ENCODE data around the gene APOOL. TPM values are rescaled to one million over a fixed set of nuclear protein-coding genes. Genes with fewer than 3 reads are reported as not detected.

The APOOL gene
- total and polyA plus RNA-seq, 2 donors (not counting 3 experiments of a cell fraction or from before 2014, with no cell fraction given), result 3.4 to 17.4 TPM

DNA sequence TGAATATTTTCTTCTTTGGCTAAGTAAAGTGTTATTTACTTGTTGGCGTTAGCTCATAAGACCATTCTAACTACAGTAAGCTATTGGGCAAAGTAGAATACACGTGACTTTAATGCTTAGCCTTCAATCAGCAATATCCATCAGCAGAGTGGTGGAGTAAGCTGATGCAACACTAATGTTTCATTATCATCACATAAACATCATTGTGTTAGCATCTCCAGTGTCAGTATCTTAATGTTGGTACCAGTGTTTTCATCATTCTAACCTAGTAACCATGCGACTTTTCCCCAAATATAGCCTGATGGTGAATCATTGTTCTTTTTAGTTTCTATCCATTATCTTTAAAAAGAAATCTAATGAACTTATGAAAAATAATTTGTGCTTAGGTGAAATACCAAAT, 48.5 kb downstream of the APOOL start:
- ChIA-PET CTCF (interaction anchor here (1.0 to 2.7 kb wide), 5 partner anchors 32 to 1007 kb away, joined by 4 to 51 read pairs (median 22); no protein-coding TSS in a partner anchor), POLR2A (no interaction called here)
- Histone ChIP-seq H3K4me2 (ENCODE audit: insufficient read depth, low read length) (peak overlapping the region; percentile 51), H3K9me1 (replicated peaks; ENCODE audit: control insufficient read depth, extremely low read depth, insufficient read depth, low read length) (no peaks in the 10 kb centered on the region), H2AFZ (ENCODE audit: low read depth, low read length) (no peak overlapping the region), H3K9me3 (replicated peaks; ENCODE audit: control insufficient read depth, insufficient read depth, low read length) (no peaks in the 10 kb centered on the region), H3K79me2 (ENCODE audit: control insufficient read depth, insufficient read depth, low read length) (no peaks in the 10 kb centered on the region), H3K27ac (ENCODE audit: insufficient read depth, low read depth, low read length) (peak overlapping the region; percentile 29), H3K4me3 (replicated peaks in 1 of 3; ENCODE audit: insufficient read depth in 1 of 3, low read depth in 1 of 3, low read length in 3 of 3) (no peak overlapping the region), H4K20me1 (replicated peaks; ENCODE audit: control insufficient read depth, extremely low read depth, insufficient read depth, low read length) (no peaks in the 10 kb centered on the region), H3K4me1 (ENCODE audit: control insufficient read depth, extremely low read depth, insufficient read depth, low read length) (peaks cover 12% of the 10 kb centered on the region), H3K9ac (replicated peaks; ENCODE audit: extremely low read depth, insufficient read depth, low read length) (no peak overlapping the region), H3K27me3 (ENCODE audit: control insufficient read depth in 2 of 2, insufficient read depth in 2 of 2, low read length in 2 of 2) (no peaks in the 10 kb centered on the region), H3K36me3 (ENCODE audit: control insufficient read depth in 2 of 2, extremely low read depth in 1 of 2, insufficient read depth in 2 of 2, low read length in 2 of 2) (no peaks in the 10 kb centered on the region)
- intact Hi-C loops (cut with micrococcal nuclease), result loop anchor here (5.0 kb wide), 1 partner anchor 1005 kb away; no protein-coding TSS in a partner anchor
- TF ChIP-seq FOS (IDR thresholded peaks at IDR 0.05; ENCODE audit: borderline replicate concordance, insufficient read depth, low read length), result no peak
- no peak for TF ChIP-seq JUN (IDR thresholded peaks at IDR 0.05; ENCODE audit: borderline replicate concordance, insufficient read depth, insufficient read length, low read depth)
- FAIRE-seq (peak; percentile 37), DNase-seq (ENCODE audit: low read depth, low spot score) (peak; percentile 0)
- dilution Hi-C loops (cut with MboI; ENCODE audit: extremely low pct_ligation_motif_present, low sequenced_read_pairs), result no loop called here
- TSS peak; percentile 12 for BruUV-seq (replicated peaks)

DNA sequence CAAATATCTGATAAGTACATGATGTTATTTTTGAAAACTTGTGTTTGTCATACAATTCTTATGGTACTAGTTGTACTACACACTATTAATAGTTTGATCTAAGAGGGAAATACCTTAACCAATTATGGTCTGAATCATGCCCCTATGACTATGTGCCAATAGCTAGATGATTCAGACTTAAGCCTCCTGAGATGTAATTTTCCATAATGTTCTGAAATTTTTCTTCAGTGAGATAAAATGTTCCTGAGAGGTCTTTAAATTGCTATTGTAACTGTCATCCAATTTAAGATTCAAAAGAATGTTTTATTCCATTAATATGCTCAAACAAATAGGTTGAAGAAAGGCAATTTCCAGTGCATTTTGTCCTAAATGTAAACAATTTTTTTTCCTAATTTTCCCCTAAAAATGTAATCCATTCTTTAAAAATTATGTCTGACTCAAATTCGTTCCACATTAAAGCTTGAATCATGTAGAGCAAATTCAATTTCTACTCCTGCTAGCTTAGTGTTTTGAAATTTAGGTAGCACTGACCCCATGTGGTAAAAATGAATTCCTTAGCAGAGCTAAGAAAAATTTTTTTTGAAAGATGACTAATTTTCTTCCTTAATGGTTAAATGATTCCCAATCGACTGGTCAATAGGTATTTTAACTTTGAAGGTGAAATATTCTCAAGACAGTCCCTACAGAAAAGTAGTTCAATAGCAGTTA, 49.1 kb downstream of the APOOL start:
- no peaks in the 10 kb centered on the region for H3K9me3 ChIP-seq (replicated peaks; ENCODE audit: control insufficient read depth, insufficient read depth, low read length)
- H3K9me1 ChIP-seq (replicated peaks; ENCODE audit: control insufficient read depth, extremely low read depth, insufficient read depth, low read length), result no peaks in the 10 kb centered on the region
- intact Hi-C loops (cut with micrococcal nuclease), result loop anchor here (5.0 kb wide), 1 partner anchor 1005 kb away; no protein-coding TSS in a partner anchor
- no peak overlapping the region for H3K4me3 ChIP-seq (replicated peaks in 1 of 3; ENCODE audit: insufficient read depth in 1 of 3, low read depth in 1 of 3, low read length in 3 of 3)
- peak overlapping the region; percentile 2 for H3K27ac ChIP-seq (ENCODE audit: insufficient read depth, low read depth, low read length)
- POLR2A ChIA-PET, result no interaction called here
- no peaks in the 10 kb centered on the region for H3K79me2 ChIP-seq (ENCODE audit: control insufficient read depth, insufficient read depth, low read length)
- dilution Hi-C loops (cut with MboI; ENCODE audit: extremely low pct_ligation_motif_present, low sequenced_read_pairs), result no loop called here
- CTCF ChIA-PET, result interaction anchor here (0.5 to 2.7 kb wide), 11 partner anchors 13 to 1417 kb away, joined by 3 to 51 read pairs (median 4); partner anchors contain the start of gene APOOL
- no peak overlapping the region for H2AFZ ChIP-seq (ENCODE audit: low read depth, low read length)
- peak overlapping the region; percentile 1 for H3K9ac ChIP-seq (replicated peaks; ENCODE audit: extremely low read depth, insufficient read depth, low read length)
- no peaks in the 10 kb centered on the region for H4K20me1 ChIP-seq (replicated peaks; ENCODE audit: control insufficient read depth, extremely low read depth, insufficient read depth, low read length)
- H3K4me2 ChIP-seq (ENCODE audit: insufficient read depth, low read length), result peak overlapping the region; percentile 51
- peak; percentile 50 for DNase-seq (ENCODE audit: low read depth, low spot score)
- TF ChIP-seq JUN (IDR thresholded peaks at IDR 0.05; ENCODE audit: borderline replicate concordance, insufficient read depth, insufficient read length, low read depth) (peak; percentile 24), POLR2A (IDR thresholded peaks at IDR 0.05; ENCODE audit: low read depth, low read length) (no peak), FOS (IDR thresholded peaks at IDR 0.05; ENCODE audit: borderline replicate concordance, insufficient read depth, low read length) (peak; percentile 59)
- H3K4me1 ChIP-seq (ENCODE audit: control insufficient read depth, extremely low read depth, insufficient read depth, low read length), result peaks cover 12% of the 10 kb centered on the region
- BruUV-seq (replicated peaks), result TSS peak; percentile 54
- H3K27me3 ChIP-seq (ENCODE audit: control insufficient read depth in 2 of 2, insufficient read depth in 2 of 2, low read length in 2 of 2), result no peaks in the 10 kb centered on the region
- no peaks in the 10 kb centered on the region for H3K36me3 ChIP-seq (ENCODE audit: control insufficient read depth in 2 of 2, extremely low read depth in 1 of 2, insufficient read depth in 2 of 2, low read length in 2 of 2)
- FAIRE-seq, result peak; percentile 44

All from endothelial cell of umbilical vein (primary cell).